ENCODE results near the gene HABP4.

The HABP4 gene

GRCh38 chr9:96413302-96414221, 36.4 kb upstream of the HABP4 start:
- Histone ChIP-seq H3K27me3 (no peaks in the 10 kb centered on the region), H3K4me1 (ENCODE audit: control insufficient read depth in 1 of 2, insufficient read depth in 1 of 2, low read depth in 1 of 2, low read length in 1 of 2) (peaks cover 30 to 32% of the 10 kb centered on the region in 2 experiments), H3K27ac (peak overlapping the region; percentile 58), H3K4me3 (ENCODE audit: low read depth in 1 of 2, low read length in 1 of 2) (peak overlapping the region; percentile 18 to 20), H3K36me3 (no peaks in the 10 kb centered on the region), H3K9me3 (no peaks in the 10 kb centered on the region)
- TF ChIP-seq CTCF (IDR thresholded peaks at IDR 0.05), result no peak

DNA sequence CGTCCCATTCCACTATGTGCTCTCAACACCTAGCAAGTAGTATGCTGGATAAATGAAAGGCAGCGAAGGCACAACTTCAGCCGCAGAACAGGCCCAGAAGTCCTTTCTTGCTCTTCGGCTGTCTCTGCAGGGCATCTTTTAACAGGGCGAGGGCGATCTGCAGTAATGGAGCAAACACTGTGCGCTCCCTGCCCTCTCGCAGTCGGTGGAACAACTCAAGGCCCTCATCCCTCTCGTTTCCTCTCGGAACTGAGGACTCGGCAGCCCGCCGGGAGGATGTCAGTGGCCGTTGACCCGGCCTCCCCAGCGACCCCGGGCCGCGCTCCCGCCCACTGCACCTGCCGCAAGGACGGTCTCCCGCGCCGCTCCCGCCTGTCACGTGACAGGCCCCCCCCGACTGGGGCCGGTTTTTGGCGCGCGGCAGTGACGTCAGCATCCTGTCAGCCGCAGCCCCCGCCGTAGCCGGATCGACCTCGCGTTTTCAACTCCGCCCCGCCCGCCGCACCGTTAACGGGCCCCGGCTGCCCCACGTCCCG, 32.9 kb upstream of the HABP4 start:
- Histone ChIP-seq H3K4me1 (ENCODE audit: control insufficient read depth in 1 of 2, insufficient read depth in 1 of 2, low read depth in 1 of 2, low read length in 1 of 2) (peaks cover 37 to 39% of the 10 kb centered on the region in 2 experiments), H3K36me3 (no peaks in the 10 kb centered on the region), H3K9me3 (no peaks in the 10 kb centered on the region), H3K4me3 (ENCODE audit: low read depth in 1 of 2, low read length in 1 of 2) (peak overlapping the region; percentile 86 to 97), H3K27ac (peak overlapping the region; percentile 79), H3K27me3 (no peaks in the 10 kb centered on the region)
- TF ChIP-seq CTCF (IDR thresholded peaks at IDR 0.05), result no peak

GRCh38 chr9:96417661-96418082, 32.3 kb upstream of the HABP4 start:
- Histone ChIP-seq H3K36me3 (no peaks in the 10 kb centered on the region), H3K27ac (peak overlapping the region; percentile 79), H3K9me3 (no peaks in the 10 kb centered on the region), H3K4me1 (ENCODE audit: control insufficient read depth in 1 of 2, insufficient read depth in 1 of 2, low read depth in 1 of 2, low read length in 1 of 2) (peaks cover 36 to 39% of the 10 kb centered on the region in 2 experiments), H3K27me3 (no peaks in the 10 kb centered on the region), H3K4me3 (ENCODE audit: low read depth in 1 of 2, low read length in 1 of 2) (peak overlapping the region; percentile 86 to 97)
- no peak for TF ChIP-seq CTCF (IDR thresholded peaks at IDR 0.05)

DNA sequence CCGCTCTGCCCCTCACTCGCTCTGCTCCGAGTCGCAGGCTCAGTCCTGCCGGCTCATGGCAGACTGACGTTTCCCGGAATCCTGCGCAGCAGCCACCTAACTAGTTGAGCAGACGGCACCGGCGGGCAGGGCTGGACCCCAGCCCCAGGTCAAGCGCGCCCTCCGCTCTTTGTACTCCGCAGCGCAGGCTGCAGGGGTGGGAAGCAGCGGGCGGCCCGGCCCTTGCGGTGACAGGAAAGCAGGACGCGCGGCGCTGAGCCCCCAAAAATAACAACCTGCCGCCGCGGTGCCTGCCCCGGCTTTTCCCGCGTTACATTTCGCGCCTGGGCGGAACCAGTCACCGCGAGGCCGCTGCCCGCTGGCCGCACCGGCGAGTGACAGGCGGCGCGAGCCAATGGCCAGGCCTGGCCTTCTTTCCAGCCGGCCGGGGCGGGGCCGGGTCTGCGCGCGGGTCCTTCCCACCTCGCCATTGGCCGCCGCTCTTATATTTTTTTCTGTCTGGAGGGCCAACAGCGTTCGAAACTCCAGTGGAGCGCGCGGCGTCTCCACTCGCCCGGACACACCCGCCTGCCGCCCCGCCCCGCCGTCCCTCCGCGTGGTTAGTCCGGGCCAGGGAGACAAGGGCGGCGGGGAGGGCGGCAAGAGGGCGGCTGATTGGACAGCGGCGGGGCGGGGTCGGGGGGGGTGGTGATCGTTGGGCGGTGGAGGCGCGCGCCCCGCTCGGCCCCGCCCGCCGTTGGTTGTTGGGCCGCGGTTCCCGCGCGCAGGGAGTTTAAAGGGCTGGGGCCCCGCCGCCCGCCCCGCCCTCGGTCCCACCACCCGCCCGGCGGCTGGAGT, 31.7 kb upstream of the HABP4 start, which contains the start of gene ZNF367:
ZNF367 (minus strand) TSS at position 288 of the 837 bp plus-strand sequence. CDS start 338 bp downstream, outside the sequence.
- Histone ChIP-seq H3K4me3 (ENCODE audit: low read depth in 1 of 2, low read length in 1 of 2) (peak within 1 kb of the TSS; percentile 86 to 97), H3K36me3 (no peaks in the 10 kb centered on the region), H3K27me3 (no peaks in the 10 kb centered on the region), H3K27ac (peak within 1 kb of the TSS; percentile 79), H3K9me3 (no peaks in the 10 kb centered on the region), H3K4me1 (ENCODE audit: control insufficient read depth in 1 of 2, insufficient read depth in 1 of 2, low read depth in 1 of 2, low read length in 1 of 2) (peaks cover 30 to 36% of the 10 kb centered on the region in 2 experiments)
- TF ChIP-seq CTCF (IDR thresholded peaks at IDR 0.05), result peak; percentile 40
